ENCODE measurements around the gene ZAP70. TPM values are rescaled to one million over a fixed set of nuclear protein-coding genes. Genes with fewer than 3 reads are reported as not detected.

Gene ZAP70
- total RNA-seq, 2 experiments from 2014 or later: 218 TPM

DNA sequence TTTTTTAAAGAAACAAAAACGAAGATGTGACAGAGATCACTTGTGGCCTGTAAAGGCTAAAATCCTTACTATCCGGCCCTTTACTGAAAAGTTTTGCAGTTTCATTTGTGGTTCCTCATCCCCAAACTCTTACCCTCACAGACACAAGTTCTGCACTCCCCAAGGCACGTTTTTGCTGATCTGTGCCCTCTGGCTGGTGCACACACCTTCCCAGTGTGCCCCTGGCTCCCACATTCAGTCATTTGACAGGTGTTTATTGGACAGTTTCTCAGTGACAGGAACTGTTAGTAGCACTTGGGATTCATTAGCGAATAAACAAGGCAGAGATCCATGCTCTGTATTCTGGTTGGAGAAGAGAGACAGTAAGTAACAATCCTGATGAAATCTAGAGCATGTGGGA is 22.8 kb downstream of the ZAP70 start:
- TF ChIP-seq, protein P1, sequence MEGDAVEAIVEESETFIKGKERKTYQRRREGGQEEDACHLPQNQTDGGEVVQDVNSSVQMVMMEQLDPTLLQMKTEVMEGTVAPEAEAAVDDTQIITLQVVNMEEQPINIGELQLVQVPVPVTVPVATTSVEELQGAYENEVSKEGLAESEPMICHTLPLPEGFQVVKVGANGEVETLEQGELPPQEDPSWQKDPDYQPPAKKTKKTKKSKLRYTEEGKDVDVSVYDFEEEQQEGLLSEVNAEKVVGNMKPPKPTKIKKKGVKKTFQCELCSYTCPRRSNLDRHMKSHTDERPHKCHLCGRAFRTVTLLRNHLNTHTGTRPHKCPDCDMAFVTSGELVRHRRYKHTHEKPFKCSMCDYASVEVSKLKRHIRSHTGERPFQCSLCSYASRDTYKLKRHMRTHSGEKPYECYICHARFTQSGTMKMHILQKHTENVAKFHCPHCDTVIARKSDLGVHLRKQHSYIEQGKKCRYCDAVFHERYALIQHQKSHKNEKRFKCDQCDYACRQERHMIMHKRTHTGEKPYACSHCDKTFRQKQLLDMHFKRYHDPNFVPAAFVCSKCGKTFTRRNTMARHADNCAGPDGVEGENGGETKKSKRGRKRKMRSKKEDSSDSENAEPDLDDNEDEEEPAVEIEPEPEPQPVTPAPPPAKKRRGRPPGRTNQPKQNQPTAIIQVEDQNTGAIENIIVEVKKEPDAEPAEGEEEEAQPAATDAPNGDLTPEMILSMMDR (IDR thresholded peaks at IDR 0.05): no peak
- H3K9me3 Mint-ChIP-seq: no peaks in the 10 kb centered on the region
- H3K36me3 Mint-ChIP-seq (ENCODE audit: low read depth): peaks cover 61% of the 10 kb centered on the region
- H3K4me3 Mint-ChIP-seq: no peak overlapping the region
- no peaks in the 10 kb centered on the region for H3K27me3 Mint-ChIP-seq
- intact Hi-C loops (cut with micrococcal nuclease): no loop called here
- CTCF ChIA-PET: interaction anchor here (1.2 kb wide), 1 partner anchor 25 kb away, joined by 3 read pairs; no protein-coding TSS in a partner anchor
- no peak for DNase-seq
- no peak overlapping the region for H3K27ac Mint-ChIP-seq
- POLR2A ChIA-PET: interaction anchor here (0.9 to 2.5 kb wide), 4 partner anchors 9 to 74 kb away, joined by 3 to 19 read pairs (median 6); no protein-coding TSS in a partner anchor
- ATAC-seq: no peak
- H3K4me1 Mint-ChIP-seq (ENCODE audit: low read depth): peaks cover 19% of the 10 kb centered on the region

DNA sequence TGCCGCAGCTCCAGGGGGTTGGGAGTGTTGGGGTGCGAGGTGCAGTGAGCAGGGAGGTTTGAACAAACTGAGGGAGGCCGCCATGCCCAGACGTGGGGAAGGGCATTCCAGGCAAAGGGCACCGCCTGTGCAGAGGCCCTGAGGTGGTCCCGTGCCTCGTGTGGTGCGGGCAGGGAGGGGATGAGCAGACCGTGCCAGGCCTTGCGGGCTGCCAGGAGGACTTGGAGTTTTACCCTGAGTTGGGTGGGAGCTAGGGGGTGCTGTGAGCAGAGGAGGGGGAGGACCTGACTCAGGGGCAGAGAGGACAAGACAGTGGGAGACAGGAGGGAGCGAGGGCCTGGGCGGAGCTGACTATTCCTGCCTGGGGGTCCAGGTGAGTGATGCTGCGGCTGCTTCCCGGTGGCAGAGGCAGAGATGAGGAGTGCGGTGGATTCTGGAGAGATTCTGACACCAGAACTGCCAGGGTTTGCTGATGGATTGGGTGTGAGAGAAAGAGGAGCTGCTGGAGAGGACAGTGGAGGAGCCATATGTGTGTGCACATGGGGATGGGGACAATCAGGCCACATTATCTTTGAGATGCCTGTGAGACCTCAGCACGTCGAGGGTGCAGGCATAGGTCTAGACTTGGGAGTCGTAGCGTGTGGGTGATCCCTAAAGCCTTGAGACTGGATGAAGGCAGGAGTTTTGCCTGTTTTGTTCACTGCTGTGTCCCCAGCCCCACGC is 23.4 kb downstream of the ZAP70 start:
- CTCF ChIA-PET: no interaction called here
- Mint-ChIP-seq H3K27me3 (no peaks in the 10 kb centered on the region), H3K36me3 (ENCODE audit: low read depth) (peaks cover 61% of the 10 kb centered on the region), H3K9me3 (no peaks in the 10 kb centered on the region), H3K4me3 (no peak overlapping the region), H3K4me1 (ENCODE audit: low read depth) (peaks cover 19% of the 10 kb centered on the region), H3K27ac (peak overlapping the region; percentile 18)
- TF ChIP-seq, protein P1 (IDR thresholded peaks at IDR 0.05): no peak
- intact Hi-C loops (cut with micrococcal nuclease): no loop called here
- no peak for ATAC-seq
- POLR2A ChIA-PET: interaction anchor here (1.1 to 2.5 kb wide), 5 partner anchors 10 to 21 kb away, joined by 3 to 19 read pairs (median 6); no protein-coding TSS in a partner anchor
- DNase-seq: no peak

DNA sequence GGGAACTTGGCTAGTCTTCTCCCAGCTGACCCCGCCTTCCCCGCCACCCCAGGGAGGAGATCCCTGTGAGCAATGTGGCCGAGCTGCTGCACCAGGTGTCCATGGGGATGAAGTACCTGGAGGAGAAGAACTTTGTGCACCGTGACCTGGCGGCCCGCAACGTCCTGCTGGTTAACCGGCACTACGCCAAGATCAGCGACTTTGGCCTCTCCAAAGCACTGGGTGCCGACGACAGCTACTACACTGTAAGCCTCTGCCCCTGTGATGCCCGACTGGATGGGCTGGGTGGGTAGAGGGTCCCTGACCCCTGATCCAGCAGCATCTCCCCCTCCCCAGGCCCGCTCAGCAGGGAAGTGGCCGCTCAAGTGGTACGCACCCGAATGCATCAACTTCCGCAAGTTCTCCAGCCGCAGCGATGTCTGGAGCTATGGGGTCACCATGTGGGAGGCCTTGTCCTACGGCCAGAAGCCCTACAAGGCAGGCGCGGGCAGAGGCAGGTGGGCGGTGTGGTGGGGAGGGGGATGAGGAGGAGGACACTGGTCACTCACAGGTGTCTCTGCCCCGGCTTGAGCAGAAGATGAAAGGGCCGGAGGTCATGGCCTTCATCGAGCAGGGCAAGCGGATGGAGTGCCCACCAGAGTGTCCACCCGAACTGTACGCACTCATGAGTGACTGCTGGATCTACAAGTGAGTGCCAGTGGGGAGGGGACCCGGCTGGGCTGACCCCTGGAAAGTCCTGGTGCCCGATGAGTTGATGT is 24.2 kb downstream of the ZAP70 start:
- Mint-ChIP-seq H3K27me3 (no peaks in the 10 kb centered on the region), H3K36me3 (ENCODE audit: low read depth) (peaks cover 58% of the 10 kb centered on the region), H3K27ac (no peak overlapping the region), H3K4me3 (no peak overlapping the region), H3K4me1 (ENCODE audit: low read depth) (peaks cover 25% of the 10 kb centered on the region), H3K9me3 (no peaks in the 10 kb centered on the region)
- DNase-seq: no peak
- CTCF ChIA-PET: no interaction called here
- TF ChIP-seq, protein P1 (IDR thresholded peaks at IDR 0.05): no peak
- intact Hi-C loops (cut with micrococcal nuclease): no loop called here
- POLR2A ChIA-PET: interaction anchor here (1.3 to 2.5 kb wide), 5 partner anchors 11 to 23 kb away, joined by 3 to 19 read pairs (median 6); no protein-coding TSS in a partner anchor
- ATAC-seq: no peak

DNA sequence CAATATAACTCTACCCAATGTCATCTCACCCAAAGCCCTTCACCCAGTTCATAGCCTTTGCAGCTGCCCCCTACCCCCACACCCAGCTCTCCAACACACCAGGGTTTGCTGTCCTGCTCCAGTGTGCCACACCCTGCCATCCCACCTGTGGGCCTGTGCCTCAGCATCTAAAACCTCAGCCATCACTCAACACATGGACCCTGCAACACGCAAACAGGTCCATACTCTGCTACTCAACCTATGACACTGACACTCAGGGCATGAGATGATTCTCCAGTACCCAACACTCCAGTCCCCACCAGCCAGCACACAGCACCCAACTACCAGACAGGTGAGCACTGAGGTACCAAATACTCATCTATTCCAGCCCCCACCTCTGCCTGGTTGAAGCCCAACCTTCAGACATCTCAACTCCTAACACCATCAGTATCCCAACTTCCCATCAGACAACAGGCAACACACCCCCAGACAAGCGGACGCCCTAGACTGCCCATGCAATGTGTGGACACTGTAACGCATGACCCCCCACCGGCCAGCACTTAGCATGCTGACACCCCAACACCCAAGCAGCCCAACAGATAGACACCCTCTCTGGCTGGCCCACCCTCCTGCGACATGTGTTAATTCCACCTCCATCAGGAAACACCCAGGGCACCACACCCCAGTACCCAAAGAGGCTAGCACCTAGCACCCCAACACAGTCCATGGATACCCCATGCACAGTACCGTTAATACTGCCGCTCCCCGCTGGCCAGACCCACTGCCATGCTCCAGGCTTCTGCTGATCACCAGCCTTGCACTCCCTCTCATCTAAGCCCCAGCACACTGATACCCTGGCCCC is 25.0 kb downstream of the ZAP70 start:
- Mint-ChIP-seq H3K36me3 (ENCODE audit: low read depth) (peaks cover 61% of the 10 kb centered on the region), H3K4me3 (no peak overlapping the region), H3K9me3 (no peaks in the 10 kb centered on the region), H3K4me1 (ENCODE audit: low read depth) (peaks cover 31% of the 10 kb centered on the region), H3K27me3 (no peaks in the 10 kb centered on the region), H3K27ac (peak overlapping the region; percentile 3)
- CTCF ChIA-PET: interaction anchor here (6.8 to 6.9 kb wide), 2 partner anchors 25 to 39 kb away, joined by 73 to 143 read pairs; partner anchors contain the start of gene ZAP70
- ATAC-seq (no peak), DNase-seq (no peak)
- POLR2A ChIA-PET: interaction anchor here (1.3 to 6.2 kb wide), 5 partner anchors 10 to 24 kb away, joined by 3 to 61 read pairs (median 6); partner anchors contain the start of gene ZAP70
- intact Hi-C loops (cut with micrococcal nuclease): no loop called here
- TF ChIP-seq, protein P1 (IDR thresholded peaks at IDR 0.05): no peak

Measured in activated CD8-positive, alpha-beta T cell treated with anti-CD3 and anti-CD28 coated beads for 36 hours (primary cell).